HepG2 (cell line): ENCODE data around the gene APOBEC3C. TPM values are rescaled to one million over a fixed set of nuclear protein-coding genes. Genes with fewer than 3 reads are reported as not detected.

Source experiments
- ATAC-seq: fragments of 200-7000 bp; cut with Tn5 transposase; 3 replicates; pipeline ENCODE4 v1.9.1; 2020; ENCODE audit warnings: mild to moderate bottlenecking, moderate library complexity
- BruUV-seq: library from RNA; stranded (reverse); fragments of 400-500 nt; replicated peaks from 2 replicates; lab custom pipeline; 2021; lab: Mats Ljungman, UMichigan
- CTCF ChIA-PET: fragments of 300-600 bp; formaldehyde crosslinking; extraction: SDS; loops from one replicate; lab custom pipeline; 2021; ENCODE audit warnings: low total read pairs, inconsistent platforms, low intra/inter-chr PET ratio; lab: Yijun Ruan, JAX
- POLR2A ChIA-PET: fragments of 350-600 bp; sonication (Branson Sonifier 250); formaldehyde crosslinking; loops from one replicate; lab custom pipeline; 2020; ENCODE audit warnings: antibody characterized with exemption, inconsistent platforms; lab: Yijun Ruan, JAX
- DNase-seq: peaks from one replicate; pipeline ENCODE4 v3.0.0-alpha.2; 2015; ENCODE audit warnings: low spot score
- FAIRE-seq: peaks from 3 replicates; lab custom pipeline; 2011; peaks lifted over from hg19 to GRCh38; lab: Jason Lieb, UNC
- H2AFZ ChIP-seq: one replicate; pipeline ENCODE4 v1.6.1; 2011; ENCODE audit warnings: low read length, inconsistent platforms
- H3K27ac ChIP-seq: fragments of 300-600 bp; 3 replicates; pipeline ENCODE4 v1.8.0; 2011; ENCODE audit warnings: mixed run types, mild to moderate bottlenecking, mixed read lengths, low read length, inconsistent platforms; ENCODE audit not compliant: insufficient read depth; ENCODE audit errors: extremely low read length
- H3K27me3 ChIP-seq, 2 experiments: fragments of 200-600 bp in 1 of 2; 2 replicates in 1 of 2; 3 replicates in 1 of 2; pipeline versions ENCODE4 v1.6.0 to v1.8.0; 2011; ENCODE audit warnings: low read length in 2 of 2, mild to moderate bottlenecking in 2 of 2, moderate library complexity in 2 of 2, inconsistent platforms in 1 of 2; ENCODE audit not compliant: insufficient read depth in 2 of 2, control insufficient read depth in 1 of 2
- H3K36me3 ChIP-seq, 2 experiments: fragments of 200-600 bp in 1 of 2; replicated peaks in 1 of 2; 2 replicates in 1 of 2; 3 replicates in 1 of 2; pipeline versions ENCODE4 v1.5.1 to v1.8.0; 2011; ENCODE audit warnings: low read length in 2 of 2, inconsistent platforms in 1 of 2; ENCODE audit not compliant: insufficient read depth in 2 of 2, control insufficient read depth in 1 of 2
- H3K4me1 ChIP-seq: 2 replicates; pipeline ENCODE4 v1.5.1; 2012; ENCODE audit warnings: low read length, inconsistent platforms; ENCODE audit not compliant: insufficient read depth
- H3K4me2 ChIP-seq: 2 replicates; pipeline ENCODE4 v1.6.0; 2011; ENCODE audit warnings: low read depth, low read length, inconsistent platforms
- H3K4me3 ChIP-seq, 3 experiments: fragments of 200-600 bp in 1 of 3; sonication (generic), shearing (Covaris generic) in 1 of 3; replicated peaks in 1 of 3; 2 replicates each; pipeline ENCODE4 v1.5.1; 2011 to 2016; ENCODE audit warnings: low read length in 3 of 3, inconsistent platforms in 2 of 3, low read depth in 2 of 3, mild to moderate bottlenecking in 2 of 3, control low read depth in 1 of 3, mixed read lengths in 1 of 3; ENCODE audit not compliant: insufficient read depth in 1 of 3
- H3K79me2 ChIP-seq: one replicate; pipeline ENCODE4 v1.6.1; 2011; ENCODE audit warnings: low read length, inconsistent platforms; ENCODE audit not compliant: insufficient read depth
- H3K9ac ChIP-seq: 2 replicates; pipeline ENCODE4 v1.6.0; 2011; ENCODE audit warnings: mild to moderate bottlenecking, low read depth, low read length, inconsistent platforms; ENCODE audit not compliant: insufficient read depth
- H3K9me3 ChIP-seq: 2 replicates; pipeline ENCODE4 v1.5.1; 2012; ENCODE audit warnings: mild to moderate bottlenecking, low read length
- H4K20me1 ChIP-seq: 2 replicates; pipeline ENCODE4 v1.6.0; 2011; ENCODE audit warnings: inconsistent platforms, mild to moderate bottlenecking, low read length, moderate library complexity; ENCODE audit not compliant: insufficient read depth
- CENPT ChIP-seq: sonication (generic); formaldehyde crosslinking; IDR thresholded peaks from 2 replicates; pipeline ENCODE4 v1.8.0; 2022; ENCODE audit warnings: low read depth, mild to moderate bottlenecking, moderate library complexity, missing genetic modification reagents
- CREB1 ChIP-seq, 2 experiments: fragments of 450-650 bp in 1 of 2; IDR thresholded peaks; 2 replicates each; pipeline ENCODE4 v1.6.1; 2016 to 2017; ENCODE audit warnings: control low read depth in 1 of 2, mild to moderate bottlenecking in 1 of 2, missing compliant biosample characterization in 1 of 2, missing genetic modification characterization in 1 of 2
- ZNF10 ChIP-seq: sonication (generic); formaldehyde crosslinking; IDR thresholded peaks from 2 replicates; pipeline ENCODE4 v1.4.0; 2020; ENCODE audit warnings: mild to moderate bottlenecking, low read depth, missing genetic modification reagents, borderline replicate concordance
- ZNF879 ChIP-seq: sonication (generic); formaldehyde crosslinking; IDR thresholded peaks from 2 replicates; pipeline ENCODE4 v1.8.1; 2023; ENCODE audit warnings: missing genetic modification reagents
- WGBS: methylation state at CpG from one replicate; pipeline ENCODE4 v1.1.6; 2017; ENCODE audit warnings: low lambda C conversion rate; 5-methylcytosine and 5-hydroxymethylcytosine counted together
- in situ Hi-C: cut with HindIII; loops from 2 replicates; pipeline ENCODE4 v1.10.0; 2017; ENCODE audit warnings: low pct_unique_long_range_greater_than_20kb; ENCODE audit not compliant: extremely low pct_ligation_motif_present
- intact Hi-C: fragments of 100-400 bp; cut with micrococcal nuclease; formaldehyde crosslinking; loops from one replicate; pipeline ENCODE4 v1.10.0; 2022; ENCODE audit not compliant: unreplicated experiment
- polyA plus RNA-seq, 8 experiments: library from polyadenylated mRNA; depleted of rRNA in 3 of 8; stranded (reverse) in 7 of 8; unstranded in 1 of 8; fragments of >200 nt; fragmentation: Illumina TruSeq in 4 of 8; extraction: Trizol in 4 of 8; gene quantifications; 2 replicates each; pipeline versions ENCODE4 v1.2.1 to v1.2.3, GENCODE V29; 2011 to 2016; ENCODE audit warnings: low read depth in 4 of 8, missing spikeins in 1 of 8, mixed read lengths in 1 of 8; ENCODE audit not compliant: insufficient read depth in 1 of 8
- total RNA-seq, 5 experiments: library from RNA; depleted of rRNA; stranded (reverse); fragments of >200 nt; fragmentation: Illumina TruSeq; extraction: Trizol; gene quantifications; 2 replicates each; pipeline ENCODE4 v1.2.3, GENCODE V29; 2016; ENCODE audit warnings: low read depth in 1 of 5
- TF ChIP-seq, protein P1 (sequence below): sonication (generic); formaldehyde crosslinking; IDR thresholded peaks from 2 replicates; pipeline ENCODE4 v1.4.0; 2020; ENCODE audit warnings: missing genetic modification reagents, borderline replicate concordance

APOBEC3C gene
- total and polyA plus RNA-seq, 2 of the 13 experiments (the other 11 are each of a cell fraction or from before 2014, with no cell fraction given): 8.9 to 27.6 TPM

DNA sequence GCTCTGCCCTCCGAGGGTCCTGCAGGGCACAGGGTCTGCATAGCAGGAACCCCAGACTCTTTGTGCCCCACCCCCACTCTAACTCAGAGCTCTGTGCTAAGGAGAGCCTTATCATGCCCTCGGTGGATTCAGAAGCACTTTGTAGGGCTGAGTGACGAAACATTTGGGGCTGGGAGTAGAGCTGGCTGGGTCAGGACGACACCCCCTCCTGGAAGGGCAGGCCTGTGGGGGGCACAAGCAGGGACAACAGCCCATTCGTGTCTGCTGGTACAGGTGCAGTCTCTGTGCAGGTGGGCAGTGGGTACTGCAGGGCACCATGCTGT is 47.7 kb upstream of the APOBEC3C start (continued):
- no peak for TF ChIP-seq ZNF10 (CRISPR knock-in tag)

DNA sequence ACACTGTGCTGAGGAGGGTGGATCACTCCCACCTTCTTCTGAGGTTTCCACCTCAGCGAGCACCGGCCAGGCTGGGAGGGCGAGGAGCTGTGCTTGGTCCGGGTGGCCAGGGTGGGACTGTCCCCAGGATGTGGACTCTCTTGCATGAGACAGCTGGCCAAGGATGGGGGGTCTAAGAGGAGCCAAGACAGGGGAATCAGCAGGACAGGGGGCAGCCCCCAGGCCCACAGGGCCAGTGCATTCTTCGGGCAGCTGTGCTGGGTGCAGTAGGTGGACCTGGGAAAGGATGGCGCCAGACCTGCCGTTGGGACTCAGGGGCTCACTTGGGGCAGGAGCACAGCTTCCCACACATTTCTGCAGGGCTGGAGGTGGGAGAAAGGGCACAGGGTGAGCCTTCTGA is 47.1 kb upstream of the APOBEC3C start:
- no peak for FAIRE-seq
- WGBS: 53% methylated on average over 3 of the region's 7 CpGs
- no peak overlapping the region for H3K27ac ChIP-seq

More for the DNA sequence above, 47.1 kb upstream of the APOBEC3C start:
- no peak for TF ChIP-seq CENPT (CRISPR knock-in tag)
- TF ChIP-seq CREB1 (IDR thresholded peaks at IDR 0.05): no peak
- no peak for TF ChIP-seq CREB1 (CRISPR knock-in tag; IDR thresholded peaks at IDR 0.05)
- TF ChIP-seq, protein P1, sequence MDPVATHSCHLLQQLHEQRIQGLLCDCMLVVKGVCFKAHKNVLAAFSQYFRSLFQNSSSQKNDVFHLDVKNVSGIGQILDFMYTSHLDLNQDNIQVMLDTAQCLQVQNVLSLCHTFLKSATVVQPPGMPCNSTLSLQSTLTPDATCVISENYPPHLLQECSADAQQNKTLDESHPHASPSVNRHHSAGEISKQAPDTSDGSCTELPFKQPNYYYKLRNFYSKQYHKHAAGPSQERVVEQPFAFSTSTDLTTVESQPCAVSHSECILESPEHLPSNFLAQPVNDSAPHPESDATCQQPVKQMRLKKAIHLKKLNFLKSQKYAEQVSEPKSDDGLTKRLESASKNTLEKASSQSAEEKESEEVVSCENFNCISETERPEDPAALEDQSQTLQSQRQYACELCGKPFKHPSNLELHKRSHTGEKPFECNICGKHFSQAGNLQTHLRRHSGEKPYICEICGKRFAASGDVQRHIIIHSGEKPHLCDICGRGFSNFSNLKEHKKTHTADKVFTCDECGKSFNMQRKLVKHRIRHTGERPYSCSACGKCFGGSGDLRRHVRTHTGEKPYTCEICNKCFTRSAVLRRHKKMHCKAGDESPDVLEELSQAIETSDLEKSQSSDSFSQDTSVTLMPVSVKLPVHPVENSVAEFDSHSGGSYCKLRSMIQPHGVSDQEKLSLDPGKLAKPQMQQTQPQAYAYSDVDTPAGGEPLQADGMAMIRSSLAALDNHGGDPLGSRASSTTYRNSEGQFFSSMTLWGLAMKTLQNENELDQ (CRISPR knock-in tag): no peak
- no peak for TF ChIP-seq ZNF879 (CRISPR knock-in tag)
- ChIA-PET CTCF (no interaction called here), POLR2A (no interaction called here)
- Histone ChIP-seq H3K4me2 (no peak overlapping the region), H3K9me3 (no peaks in the 10 kb centered on the region), H3K27me3 (peaks cover 7 to 30% of the 10 kb centered on the region in 2 experiments; a peak in 4 of 5 replicates), H2AFZ (no peak overlapping the region), H3K36me3 (no peaks in the 10 kb centered on the region), H3K4me1 (peaks cover 26% of the 10 kb centered on the region), H4K20me1 (no peaks in the 10 kb centered on the region), H3K4me3 (no peak overlapping the region), H3K79me2 (no peaks in the 10 kb centered on the region), H3K9ac (no peak overlapping the region)
- in situ Hi-C loops (no loop called here), intact Hi-C loops (no loop called here)
- ATAC-seq (no peak), DNase-seq (no peak)
- no TSS peak for BruUV-seq
